Activated T-helper 2 cell treated with anti-CD3 and anti-CD28 coated beads, Interferon-gamma antibody, Interleukin-2, Interleukin-4, amounts not matched to agents 10 μg/mL and 5 μg/mL and 100 μg/mL, durations not matched to agents 14 hours and 24 hours and 36 hours (primary cell): ENCODE results near the gene BICD1. TPM values are rescaled to one million over a fixed set of nuclear protein-coding genes. Genes with fewer than 3 reads are reported as not detected.

ENCODE experiments used
- DNase-seq: peaks from one replicate; pipeline ENCODE4 v3.0.0; 2021; ENCODE audit warnings: low spot score
- H3K27ac Mint-ChIP-seq: one replicate; pipeline ENCODE4 v1.8.0; 2021; ENCODE audit warnings: mixed read lengths
- H3K27me3 Mint-ChIP-seq: one replicate; pipeline ENCODE4 v1.8.0; 2021; ENCODE audit warnings: low read depth, mixed read lengths
- H3K36me3 Mint-ChIP-seq: one replicate; pipeline ENCODE4 v1.8.0; 2021; ENCODE audit warnings: low read depth, mixed read lengths
- H3K4me1 Mint-ChIP-seq: one replicate; pipeline ENCODE4 v1.8.0; 2021; ENCODE audit warnings: low read depth, mixed read lengths
- H3K4me3 Mint-ChIP-seq: one replicate; pipeline ENCODE4 v1.8.0; 2021; ENCODE audit warnings: low read depth, mild to moderate bottlenecking, moderate library complexity, mixed read lengths
- H3K9me3 Mint-ChIP-seq: one replicate; pipeline ENCODE4 v1.8.0; 2021; ENCODE audit warnings: mixed read lengths
- intact Hi-C: fragments of 100-400 bp; cut with micrococcal nuclease; formaldehyde crosslinking; loops from one replicate; pipeline ENCODE4 v1.15.1; 2023
- total RNA-seq: library from RNA; stranded (reverse); gene quantifications from 2 replicates; pipeline ENCODE4 v1.2.3, GENCODE V29; 2022

BICD1 gene
- total RNA-seq, 1 donor from 2014 or later, result 8.0 TPM

- Mint-ChIP-seq H3K27me3 (no peaks in the 10 kb centered on the region), H3K27ac (no peak overlapping the region), H3K4me1 (peaks cover 5% of the 10 kb centered on the region), H3K36me3 (no peaks in the 10 kb centered on the region), H3K4me3 (no peak overlapping the region), H3K9me3 (no peaks in the 10 kb centered on the region)
- no peak for DNase-seq
- intact Hi-C loops, result no loop called here
Measured at GRCh38 chr12:32332446-32332845, 225.8 kb downstream of the BICD1 start.

- peaks cover 5% of the 10 kb centered on the region for H3K4me1 Mint-ChIP-seq
- H3K4me3 Mint-ChIP-seq, result no peak overlapping the region
- H3K36me3 Mint-ChIP-seq, result no peaks in the 10 kb centered on the region
- no peaks in the 10 kb centered on the region for H3K9me3 Mint-ChIP-seq
- H3K27me3 Mint-ChIP-seq, result no peaks in the 10 kb centered on the region
- DNase-seq, result no peak
- intact Hi-C loops, result no loop called here
- H3K27ac Mint-ChIP-seq, result no peak overlapping the region
Measured at GRCh38 chr12:32334371-32334777, 227.7 kb downstream of the BICD1 start.

DNA sequence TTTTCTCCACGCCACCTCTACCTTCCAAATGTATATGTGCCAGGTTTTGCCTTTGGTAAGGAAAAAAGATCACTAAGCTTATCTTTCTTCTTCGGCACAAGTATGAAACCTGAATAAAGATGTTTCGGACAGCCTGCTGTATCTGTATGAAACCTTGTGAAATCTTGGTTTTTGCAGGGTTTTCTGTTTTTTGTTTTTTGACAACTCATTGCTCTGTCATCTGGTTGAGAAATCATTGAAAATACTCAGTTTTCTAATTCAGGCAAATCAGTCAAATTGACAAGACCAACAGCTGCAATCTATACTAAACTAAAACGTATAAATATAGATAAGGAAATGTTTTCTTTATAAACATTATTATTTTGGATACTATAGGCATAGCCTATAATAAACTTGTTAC, 229.6 kb downstream of the BICD1 start:
- Mint-ChIP-seq H3K36me3 (no peaks in the 10 kb centered on the region), H3K4me3 (no peak overlapping the region), H3K9me3 (no peaks in the 10 kb centered on the region), H3K27ac (no peak overlapping the region), H3K4me1 (peaks cover 5% of the 10 kb centered on the region), H3K27me3 (no peaks in the 10 kb centered on the region)
- intact Hi-C loops, result no loop called here
- no peak for DNase-seq

GRCh38 chr12:32343496-32343895, 236.8 kb downstream of the BICD1 start:
- no peaks in the 10 kb centered on the region for H3K9me3 Mint-ChIP-seq
- H3K4me1 Mint-ChIP-seq, result no peaks in the 10 kb centered on the region
- no peaks in the 10 kb centered on the region for H3K27me3 Mint-ChIP-seq
- no peak for DNase-seq
- no peak overlapping the region for H3K4me3 Mint-ChIP-seq
- no peaks in the 10 kb centered on the region for H3K36me3 Mint-ChIP-seq
- no peak overlapping the region for H3K27ac Mint-ChIP-seq
- intact Hi-C loops, result no loop called here

- Mint-ChIP-seq H3K27me3 (no peaks in the 10 kb centered on the region), H3K27ac (no peak overlapping the region), H3K4me3 (no peak overlapping the region), H3K4me1 (no peaks in the 10 kb centered on the region), H3K36me3 (no peaks in the 10 kb centered on the region), H3K9me3 (no peaks in the 10 kb centered on the region)
- DNase-seq, result no peak
- intact Hi-C loops, result no loop called here
Measured at GRCh38 chr12:32344047-32344446, 237.4 kb downstream of the BICD1 start.

- Mint-ChIP-seq H3K4me3 (no peak overlapping the region), H3K27me3 (no peaks in the 10 kb centered on the region), H3K4me1 (no peaks in the 10 kb centered on the region), H3K9me3 (no peaks in the 10 kb centered on the region), H3K36me3 (no peaks in the 10 kb centered on the region), H3K27ac (no peak overlapping the region)
- no peak for DNase-seq
- intact Hi-C loops, result no loop called here
Measured at GRCh38 chr12:32353540-32353939, 246.9 kb downstream of the BICD1 start.

DNA sequence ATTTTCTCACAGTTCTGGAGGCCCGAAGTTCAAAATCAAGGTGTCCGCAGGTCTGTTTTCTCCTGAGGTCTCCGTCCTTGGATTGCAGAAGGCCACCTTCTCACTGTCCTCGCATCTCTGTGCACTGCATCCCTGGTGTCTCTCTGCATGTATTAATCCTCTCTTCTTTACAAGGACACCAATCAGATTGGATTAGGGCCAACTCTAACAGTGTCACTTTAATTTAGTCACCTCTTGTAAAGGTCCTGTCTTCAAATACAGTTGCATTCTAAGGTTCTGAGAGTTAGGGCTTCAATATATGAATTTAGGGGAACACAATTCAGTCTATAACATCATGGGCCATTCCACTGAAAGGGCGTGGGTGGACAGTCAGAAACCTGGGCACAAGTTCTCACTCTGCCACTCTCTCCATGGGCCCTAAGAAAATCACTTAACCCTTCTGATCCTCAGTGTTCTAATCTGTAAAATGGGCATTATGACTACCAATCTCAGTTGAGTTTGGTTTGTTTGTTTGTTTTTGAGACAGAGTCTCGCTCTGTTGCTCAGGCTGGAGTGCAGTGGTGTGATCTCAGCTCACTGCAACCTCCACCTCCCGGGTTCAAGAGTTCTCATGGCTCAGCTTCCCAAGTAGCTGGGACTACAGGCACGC, 251.1 kb downstream of the BICD1 start:
- intact Hi-C loops, result no loop called here
- Mint-ChIP-seq H3K36me3 (no peaks in the 10 kb centered on the region), H3K27me3 (no peaks in the 10 kb centered on the region), H3K9me3 (no peaks in the 10 kb centered on the region), H3K27ac (no peak overlapping the region), H3K4me3 (no peak overlapping the region), H3K4me1 (no peaks in the 10 kb centered on the region)
- DNase-seq, result no peak

GRCh38 chr12:32360956-32361355, 254.3 kb downstream of the BICD1 start:
- intact Hi-C loops, result loop anchor here (5.0 kb wide), 1 partner anchor 396 kb away; the partner anchor contains the start of gene YARS2
- Mint-ChIP-seq H3K4me1 (no peaks in the 10 kb centered on the region), H3K27me3 (no peaks in the 10 kb centered on the region), H3K9me3 (no peaks in the 10 kb centered on the region), H3K36me3 (no peaks in the 10 kb centered on the region), H3K27ac (no peak overlapping the region), H3K4me3 (no peak overlapping the region)
- DNase-seq, result no peak

- Mint-ChIP-seq H3K4me3 (no peak overlapping the region), H3K4me1 (no peaks in the 10 kb centered on the region), H3K36me3 (no peaks in the 10 kb centered on the region), H3K27me3 (no peaks in the 10 kb centered on the region), H3K9me3 (no peaks in the 10 kb centered on the region), H3K27ac (no peak overlapping the region)
- DNase-seq, result no peak
- intact Hi-C loops, result loop anchor here (5.0 kb wide), 1 partner anchor 394 kb away; the partner anchor contains the start of gene YARS2
Measured at GRCh38 chr12:32362892-32363291, 256.2 kb downstream of the BICD1 start.

DNA sequence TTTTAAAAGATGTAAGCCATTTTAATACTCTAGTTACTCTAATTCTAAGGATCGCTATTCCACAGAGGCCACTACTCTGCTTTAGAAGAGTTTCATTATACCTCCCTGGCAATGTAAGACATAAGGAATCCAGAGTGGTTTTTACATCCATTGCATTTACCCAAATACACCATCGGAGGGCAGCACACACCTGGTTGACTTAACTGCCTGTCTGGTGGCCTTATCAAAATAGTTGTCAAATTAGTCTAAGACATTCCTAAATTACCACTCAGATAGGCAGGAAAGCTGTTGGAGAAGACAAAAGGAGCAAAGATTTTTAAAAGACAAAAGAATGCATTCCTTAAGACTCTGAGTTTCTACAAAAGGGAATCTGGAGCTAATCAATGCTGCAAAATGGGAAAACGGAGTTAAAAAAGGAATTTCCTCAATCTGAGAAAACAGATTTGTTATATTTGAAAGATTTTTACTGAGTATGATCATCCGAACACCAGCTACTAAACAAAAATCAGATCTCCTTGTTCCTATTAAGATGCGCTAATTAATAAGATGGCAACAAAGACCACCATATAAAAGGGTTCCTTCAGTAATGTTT, 258.9 kb downstream of the BICD1 start:
- Mint-ChIP-seq H3K4me1 (no peaks in the 10 kb centered on the region), H3K27ac (no peak overlapping the region), H3K9me3 (no peaks in the 10 kb centered on the region), H3K27me3 (no peaks in the 10 kb centered on the region), H3K36me3 (no peaks in the 10 kb centered on the region), H3K4me3 (no peak overlapping the region)
- intact Hi-C loops, result loop anchor here (1.0 kb wide), 1 partner anchor 307 kb away; no protein-coding TSS in a partner anchor
- DNase-seq, result no peak

- DNase-seq, result no peak
- Mint-ChIP-seq H3K9me3 (no peaks in the 10 kb centered on the region), H3K36me3 (no peaks in the 10 kb centered on the region), H3K27me3 (no peaks in the 10 kb centered on the region), H3K4me3 (no peak overlapping the region), H3K27ac (no peak overlapping the region), H3K4me1 (no peaks in the 10 kb centered on the region)
- intact Hi-C loops, result no loop called here
Measured at GRCh38 chr12:32366714-32367113, 260.1 kb downstream of the BICD1 start.

DNA sequence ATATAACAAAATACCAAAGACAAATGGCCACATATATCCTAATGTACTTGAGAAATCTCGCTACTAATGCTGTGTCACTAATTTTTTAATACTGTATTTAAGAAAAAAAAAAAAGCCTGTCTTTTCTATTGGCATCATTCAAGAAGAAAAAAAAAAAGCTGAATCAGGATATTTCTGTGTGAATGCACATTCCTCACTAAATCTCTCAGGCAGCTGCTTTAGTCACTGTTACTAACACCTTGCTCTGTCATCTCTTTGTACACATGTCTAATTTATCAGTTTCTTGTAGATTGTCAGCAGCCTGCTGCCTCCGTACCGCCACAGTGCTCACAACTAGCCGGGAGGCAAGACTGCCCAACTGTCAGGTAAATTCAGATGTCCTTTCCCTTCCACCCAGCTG, 260.7 kb downstream of the BICD1 start:
- Mint-ChIP-seq H3K27me3 (no peaks in the 10 kb centered on the region), H3K36me3 (no peaks in the 10 kb centered on the region), H3K4me1 (no peaks in the 10 kb centered on the region), H3K9me3 (no peaks in the 10 kb centered on the region), H3K27ac (no peak overlapping the region), H3K4me3 (no peak overlapping the region)
- intact Hi-C loops, result no loop called here
- DNase-seq, result no peak

DNA sequence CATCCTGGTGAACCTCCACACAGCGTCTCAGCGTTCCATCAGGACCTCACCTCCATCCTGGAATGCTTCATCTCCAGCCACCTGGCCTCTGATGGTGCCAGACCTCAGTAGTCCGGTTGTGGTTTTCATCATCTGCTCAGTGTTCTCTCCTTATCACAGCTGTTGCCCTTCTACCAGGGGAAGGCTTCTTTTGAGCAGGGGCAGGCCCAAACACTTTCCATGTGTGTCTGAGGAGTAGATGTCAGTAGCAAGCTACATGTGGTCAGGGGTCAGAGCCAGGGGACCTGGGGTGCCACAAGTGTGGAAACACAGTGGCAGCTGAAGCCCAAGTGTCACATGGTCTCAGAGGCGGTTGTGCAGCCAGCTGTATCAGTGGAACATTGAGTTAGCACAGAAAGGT, 262.6 kb downstream of the BICD1 start:
- intact Hi-C loops, result no loop called here
- no peaks in the 10 kb centered on the region for H3K36me3 Mint-ChIP-seq
- H3K4me3 Mint-ChIP-seq, result no peak overlapping the region
- H3K4me1 Mint-ChIP-seq, result no peaks in the 10 kb centered on the region
- H3K9me3 Mint-ChIP-seq, result no peaks in the 10 kb centered on the region
- no peaks in the 10 kb centered on the region for H3K27me3 Mint-ChIP-seq
- no peak for DNase-seq
- H3K27ac Mint-ChIP-seq, result no peak overlapping the region
